Peyer's patch (tissue), 4 donors: Measurements from ENCODE around the gene TIAL1.

Source experiments
- POLR2A ChIP-seq, 2 donors: fragments of 450-650 bp; IDR thresholded peaks; one replicate each; pipeline ENCODE4 v1.5.1; 2017; ENCODE audit warnings: antibody characterized with exemption in 2 of 2, mild to moderate bottlenecking in 2 of 2, moderate library complexity in 2 of 2
- TF ChIP-seq, protein P1 (sequence below), 6 experiments: fragments of 450-650 bp in 4 of 6; fragments of 200-600 bp in 2 of 6; sonication (generic) in 1 of 6; IDR thresholded peaks; one replicate each; pipeline ENCODE4 v1.5.1; 2017 to 2019; ENCODE audit warnings: antibody characterized with exemption in 6 of 6, mild to moderate bottlenecking in 3 of 6, moderate library complexity in 1 of 6

DNA sequence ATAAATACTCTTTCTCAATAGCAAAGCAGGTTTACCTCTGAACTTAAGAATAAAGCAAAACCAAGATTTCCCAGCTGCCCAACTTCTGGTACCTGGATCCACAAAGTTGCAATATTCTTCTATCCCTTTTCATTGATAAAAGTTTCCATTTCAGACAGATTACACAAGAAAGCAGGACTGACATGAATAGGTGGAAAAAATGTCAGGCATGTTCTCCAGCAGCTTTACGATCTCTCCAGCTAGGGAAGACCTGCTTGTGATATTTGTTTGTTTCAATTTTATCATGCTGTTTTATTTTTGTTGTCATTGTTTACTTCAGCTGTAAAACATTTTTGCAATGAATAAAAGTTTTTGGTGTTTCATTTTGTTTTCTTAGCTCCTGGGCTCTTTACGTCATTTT, 63.3 kb downstream of the TIAL1 start:
- TF ChIP-seq, protein P1, sequence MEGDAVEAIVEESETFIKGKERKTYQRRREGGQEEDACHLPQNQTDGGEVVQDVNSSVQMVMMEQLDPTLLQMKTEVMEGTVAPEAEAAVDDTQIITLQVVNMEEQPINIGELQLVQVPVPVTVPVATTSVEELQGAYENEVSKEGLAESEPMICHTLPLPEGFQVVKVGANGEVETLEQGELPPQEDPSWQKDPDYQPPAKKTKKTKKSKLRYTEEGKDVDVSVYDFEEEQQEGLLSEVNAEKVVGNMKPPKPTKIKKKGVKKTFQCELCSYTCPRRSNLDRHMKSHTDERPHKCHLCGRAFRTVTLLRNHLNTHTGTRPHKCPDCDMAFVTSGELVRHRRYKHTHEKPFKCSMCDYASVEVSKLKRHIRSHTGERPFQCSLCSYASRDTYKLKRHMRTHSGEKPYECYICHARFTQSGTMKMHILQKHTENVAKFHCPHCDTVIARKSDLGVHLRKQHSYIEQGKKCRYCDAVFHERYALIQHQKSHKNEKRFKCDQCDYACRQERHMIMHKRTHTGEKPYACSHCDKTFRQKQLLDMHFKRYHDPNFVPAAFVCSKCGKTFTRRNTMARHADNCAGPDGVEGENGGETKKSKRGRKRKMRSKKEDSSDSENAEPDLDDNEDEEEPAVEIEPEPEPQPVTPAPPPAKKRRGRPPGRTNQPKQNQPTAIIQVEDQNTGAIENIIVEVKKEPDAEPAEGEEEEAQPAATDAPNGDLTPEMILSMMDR (IDR thresholded peaks at IDR 0.05) = no peak
- TF ChIP-seq POLR2A (IDR thresholded peaks at IDR 0.05) = no peak
